HG03457 (cell line): ENCODE results near the gene CDC42BPB.

Experiments used
- ATAC-seq: cut with Tn5 transposase; IDR thresholded peaks from one replicate; pipeline ENCODE4 v1.9.1; 2021; ENCODE audit warnings: moderate number of reproducible peaks; ENCODE audit not compliant: unreplicated experiment

Gene CDC42BPB

GRCh38 chr14:102917469-102918211 is 139.7 kb downstream of the CDC42BPB start:
- ATAC-seq, result no peak

- no peak for ATAC-seq
Observed at GRCh38 chr14:102917056-102917385, 140.3 kb downstream of the CDC42BPB start.

GRCh38 chr14:102916347-102917055 is 140.8 kb downstream of the CDC42BPB start:
- ATAC-seq, result no peak

- ATAC-seq, result no peak
Observed at GRCh38 chr14:102915292-102916110, 141.8 kb downstream of the CDC42BPB start.

- ATAC-seq, result no peak
Observed at GRCh38 chr14:102914474-102915291, 142.7 kb downstream of the CDC42BPB start.

GRCh38 chr14:102913341-102914211 is 143.8 kb downstream of the CDC42BPB start:
- no peak for ATAC-seq

- ATAC-seq, result no peak
Observed at GRCh38 chr14:102911991-102912761, 145.2 kb downstream of the CDC42BPB start.

GRCh38 chr14:102911541-102911951 is 145.8 kb downstream of the CDC42BPB start:
- no peak for ATAC-seq

- ATAC-seq, result no peak
Observed at GRCh38 chr14:102910442-102910841, 146.9 kb downstream of the CDC42BPB start.

GRCh38 chr14:102909911-102910310 is 147.4 kb downstream of the CDC42BPB start:
- no peak for ATAC-seq

GRCh38 chr14:102909462-102909861 is 147.9 kb downstream of the CDC42BPB start:
- no peak for ATAC-seq

GRCh38 chr14:102908766-102909455 is 148.4 kb downstream of the CDC42BPB start:
- no peak for ATAC-seq

- no peak for ATAC-seq
Observed at GRCh38 chr14:102907980-102908730, 149.2 kb downstream of the CDC42BPB start.

GRCh38 chr14:102907303-102907844 is 150.0 kb downstream of the CDC42BPB start:
- no peak for ATAC-seq

GRCh38 chr14:102906616-102907302 is 150.6 kb downstream of the CDC42BPB start:
- no peak for ATAC-seq

- no peak for ATAC-seq
Observed at GRCh38 chr14:102905116-102906108, 151.9 kb downstream of the CDC42BPB start.
